GM12864 (cell line): Measurements from ENCODE around the gene CERK.

Experiments
- DNase-seq: peaks from one replicate; pipeline ENCODE4 v3.0.0-alpha.2; 2011; ENCODE audit warnings: low read depth
- H3K4me3 ChIP-seq: 2 replicates; pipeline ENCODE4 v1.5.1; 2011; ENCODE audit warnings: mild to moderate bottlenecking, low read depth, low read length, control low read depth
- CTCF ChIP-seq: IDR thresholded peaks from 2 replicates; pipeline ENCODE4 v1.5.1; 2011; ENCODE audit warnings: low read depth, mild to moderate bottlenecking, moderate library complexity, low read length, control low read depth, inconsistent platforms; ENCODE audit errors: missing control alignments

The CERK gene

GRCh38 chr22:46723882-46724281 lies 14.2 kb downstream of the CERK start:
- no peak for DNase-seq
- no peak for TF ChIP-seq CTCF
- H3K4me3 ChIP-seq, result no peak overlapping the region

- H3K4me3 ChIP-seq, result no peak overlapping the region
- no peak for DNase-seq
- no peak for TF ChIP-seq CTCF
These were observed 16.5 kb downstream of the CERK start for GRCh38 chr22:46721501-46722085.

GRCh38 chr22:46719921-46720320 lies 18.1 kb downstream of the CERK start:
- TF ChIP-seq CTCF, result no peak
- no peak overlapping the region for H3K4me3 ChIP-seq
- no peak for DNase-seq

- DNase-seq, result no peak
- no peak overlapping the region for H3K4me3 ChIP-seq
- no peak for TF ChIP-seq CTCF
These were observed 23.5 kb downstream of the CERK start for GRCh38 chr22:46714550-46714949.

- TF ChIP-seq CTCF, result no peak
- no peak overlapping the region for H3K4me3 ChIP-seq
- no peak for DNase-seq
These were observed 25.8 kb downstream of the CERK start for GRCh38 chr22:46712288-46712687.

- TF ChIP-seq CTCF, result no peak
- DNase-seq, result no peak
- H3K4me3 ChIP-seq, result no peak overlapping the region
These were observed 27.2 kb downstream of the CERK start for GRCh38 chr22:46710806-46711205.

- H3K4me3 ChIP-seq, result no peak overlapping the region
- no peak for DNase-seq
- no peak for TF ChIP-seq CTCF
These were observed 29.2 kb downstream of the CERK start for GRCh38 chr22:46708766-46709330.
